Kidney tubule cell (primary cell): Measurements from ENCODE around the gene RUSC1.
"Not testable (repeated sequence)": the region's sequence is repeated elsewhere in the genome, so short reads cannot be mapped to it uniquely, and the experiment has no call there.

ENCODE experiments used
- DNase-seq: peaks from one replicate; pipeline ENCODE4 v3.0.0-alpha.2; 2018; ENCODE audit warnings: low spot score

The RUSC1 gene

GRCh38 chr1:155324037-155324716 is 3.5 kb downstream of the RUSC1 start:
- peak; percentile 99 for DNase-seq

DNA sequence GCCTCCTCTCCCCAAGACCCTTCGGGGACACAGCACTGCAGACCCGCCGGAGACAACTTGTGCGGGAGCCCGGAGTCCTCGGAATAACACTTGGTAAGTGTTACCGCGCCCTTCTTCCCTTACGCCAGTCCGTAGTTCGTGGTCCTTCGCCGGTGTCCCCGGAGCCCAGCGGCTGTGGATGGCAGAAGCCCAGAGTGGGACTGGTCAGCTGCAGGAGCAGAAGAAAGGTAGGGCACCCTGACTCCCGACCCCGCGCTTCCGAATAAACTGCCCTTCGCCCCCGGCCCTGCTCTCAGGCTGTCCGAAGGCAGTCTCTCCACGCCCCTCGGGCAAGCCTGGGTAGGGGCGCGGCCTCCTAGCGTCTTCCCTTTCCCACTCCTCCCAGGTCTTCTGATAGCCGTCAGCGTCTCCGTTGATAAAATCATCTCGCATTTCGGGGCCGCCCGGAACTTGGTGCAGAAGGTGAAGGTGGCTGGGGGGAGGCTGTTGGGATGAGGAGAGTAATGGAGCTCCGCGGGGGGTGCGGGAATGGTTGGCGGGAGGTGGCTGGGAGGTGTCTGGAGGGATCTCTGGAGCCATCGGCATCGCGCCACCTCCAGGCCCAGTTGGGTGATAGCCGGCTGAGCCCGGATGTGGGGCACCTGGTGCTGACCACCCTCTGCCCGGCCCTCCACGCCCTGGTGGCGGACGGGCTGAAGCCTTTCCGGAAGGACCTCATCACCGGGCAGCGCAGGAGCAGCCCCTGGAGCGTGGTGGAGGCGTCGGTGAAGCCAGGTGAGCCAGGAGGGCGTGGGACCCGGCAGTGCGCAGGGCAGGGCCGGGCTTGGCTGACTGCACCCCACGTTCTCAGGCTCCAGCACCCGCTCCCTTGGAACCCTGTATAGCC is 4.3 kb downstream of the RUSC1 start:
- DNase-seq, result peak; percentile 81

DNA sequence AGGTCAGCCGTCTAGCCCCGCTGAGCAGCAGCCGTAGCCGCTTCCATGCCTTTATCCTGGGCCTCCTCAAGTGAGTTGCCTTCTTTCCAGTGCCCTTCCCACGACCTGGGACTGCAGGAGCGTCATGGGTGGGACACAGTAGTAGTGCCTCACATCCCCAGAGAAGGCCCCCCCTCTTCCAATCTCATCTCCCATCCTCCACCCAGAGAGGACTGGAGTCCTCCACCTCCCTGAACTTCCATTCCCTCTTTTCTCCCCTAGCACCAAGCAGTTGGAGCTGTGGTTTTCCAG is 4.9 kb downstream of the RUSC1 start:
- no peak for DNase-seq

GRCh38 chr1:155326020-155326526 is 5.4 kb downstream of the RUSC1 start:
- no peak for DNase-seq

DNA sequence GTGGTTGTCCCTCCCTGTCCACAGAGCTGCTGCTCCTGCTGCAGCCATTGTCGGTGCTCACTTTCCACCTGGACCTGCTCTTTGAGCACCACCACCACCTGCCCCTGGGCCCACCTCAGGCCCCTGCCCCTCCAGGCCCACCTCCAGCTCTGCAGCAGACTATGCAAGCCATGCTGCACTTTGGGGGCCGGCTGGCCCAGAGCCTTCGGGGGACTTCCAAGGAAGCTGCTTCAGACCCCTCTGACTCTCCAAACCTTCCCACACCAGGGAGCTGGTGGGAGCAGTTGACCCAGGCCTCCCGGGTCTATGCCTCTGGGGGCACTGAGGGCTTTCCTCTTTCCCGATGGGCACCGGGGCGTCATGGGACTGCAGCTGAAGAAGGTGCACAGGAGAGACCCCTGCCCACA is 5.9 kb downstream of the RUSC1 start:
- DNase-seq, result no peak

- DNase-seq, result no peak
Measured at GRCh38 chr1:155327981-155328380, 7.3 kb downstream of the RUSC1 start.

DNA sequence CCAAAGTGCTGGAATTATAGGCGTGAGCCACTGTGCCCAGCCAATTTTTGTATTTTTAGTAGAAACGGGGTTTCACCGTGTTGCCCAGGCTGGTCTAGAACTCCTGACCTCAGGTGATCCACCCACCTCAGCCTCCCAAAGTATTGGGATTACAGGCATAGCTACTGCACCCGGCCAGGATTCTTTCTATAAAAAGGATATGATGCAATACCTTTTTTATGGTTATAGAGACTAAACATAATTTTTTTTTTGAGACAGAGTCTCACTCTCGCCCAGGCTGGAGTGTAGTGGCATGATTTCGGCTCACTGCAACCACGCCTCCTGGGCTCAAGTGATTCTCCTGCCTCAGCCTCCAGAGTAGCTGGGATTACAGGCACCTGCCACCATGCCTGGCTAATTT is 8.2 kb downstream of the RUSC1 start:
- DNase-seq, result not testable (repeated sequence)

- no peak for DNase-seq
Measured at GRCh38 chr1:155329980-155330598, 9.4 kb downstream of the RUSC1 start.

GRCh38 chr1:155334962-155335361 is 14.3 kb downstream of the RUSC1 start:
- no peak for DNase-seq

DNA sequence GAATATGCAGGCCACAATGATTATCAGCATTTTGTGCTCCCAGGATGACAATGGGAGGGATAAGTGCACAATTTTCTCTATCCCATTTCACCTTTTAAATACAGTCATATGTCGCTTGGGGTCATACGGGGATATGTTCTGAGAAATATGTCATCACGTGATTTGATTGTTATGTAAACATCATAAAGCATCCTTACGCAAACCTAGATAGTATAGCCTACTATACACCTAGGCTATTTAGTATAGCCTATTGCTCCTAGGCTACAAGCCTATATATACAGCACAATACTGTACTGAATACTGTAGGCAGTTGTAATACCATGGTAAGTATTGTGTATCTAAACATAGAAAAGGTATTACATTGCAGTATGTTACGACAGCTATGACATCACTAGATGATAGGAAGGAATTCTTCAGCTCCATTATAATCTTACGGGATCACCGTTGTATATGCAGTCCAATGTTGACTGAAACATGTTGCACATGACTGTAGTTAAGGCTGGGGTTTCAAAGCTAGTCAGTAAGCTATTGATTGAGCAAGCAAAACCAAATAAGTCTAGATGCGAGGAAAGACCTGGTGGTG is 18.9 kb downstream of the RUSC1 start:
- DNase-seq, result no peak

DNA sequence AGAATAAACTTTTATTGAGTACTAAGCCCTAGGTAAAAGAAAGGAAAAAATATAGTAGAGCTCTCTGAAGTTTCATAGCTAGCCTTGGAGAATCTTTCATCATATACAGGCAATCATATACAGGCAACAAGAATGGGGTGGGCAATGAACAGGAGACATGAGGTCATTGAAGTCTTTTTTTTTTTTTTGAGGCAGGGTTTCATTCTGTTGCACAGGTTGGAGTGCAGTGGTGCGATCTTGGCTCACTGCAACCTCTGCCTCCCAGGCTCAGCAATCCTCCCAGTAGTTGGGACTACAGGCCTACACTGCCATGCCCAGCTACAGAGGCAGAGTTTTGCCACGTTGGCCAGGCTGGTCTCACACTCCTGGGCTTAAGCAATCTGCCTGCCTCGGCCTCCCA is 22.1 kb downstream of the RUSC1 start:
- DNase-seq, result no peak

DNA sequence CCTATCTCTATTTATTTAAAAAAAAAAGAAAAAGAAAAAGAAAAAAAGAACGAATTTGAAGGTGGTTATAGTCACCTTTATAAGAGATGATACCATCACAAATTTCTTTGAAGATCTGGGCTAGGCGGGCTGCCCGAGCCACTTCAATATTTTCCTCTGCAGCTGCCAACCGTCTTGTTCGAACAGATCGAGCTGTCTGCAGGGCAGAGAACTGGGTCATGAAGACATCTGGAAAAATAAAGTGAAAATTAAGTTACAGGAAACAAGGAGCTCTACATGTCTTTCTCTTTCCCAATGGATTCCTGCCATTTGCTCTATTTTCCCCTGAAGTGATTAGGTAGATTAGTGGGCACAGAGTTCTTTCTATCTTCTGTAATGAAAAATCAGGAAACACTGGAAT is 31.9 kb downstream of the RUSC1 start:
- no peak for DNase-seq

DNA sequence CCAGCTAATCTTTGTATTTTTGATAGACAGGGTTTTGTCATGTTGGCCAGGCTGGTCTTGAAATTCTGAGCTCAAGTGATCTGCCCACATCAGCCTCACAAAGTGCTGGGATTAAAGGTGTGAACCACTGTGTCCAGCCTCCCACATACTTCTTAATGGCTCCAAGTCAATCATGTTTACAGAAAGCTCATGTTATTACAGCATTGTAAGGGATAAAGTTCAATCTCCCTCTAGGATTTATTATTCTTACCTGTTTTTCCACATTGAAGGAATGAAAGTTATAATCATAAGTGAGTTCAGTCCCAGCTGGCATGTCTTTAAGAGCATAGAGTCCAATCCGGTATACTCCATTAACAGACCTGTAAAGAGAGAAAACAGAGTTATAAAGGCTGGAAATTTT is 39.4 kb downstream of the RUSC1 start:
- DNase-seq, result no peak

DNA sequence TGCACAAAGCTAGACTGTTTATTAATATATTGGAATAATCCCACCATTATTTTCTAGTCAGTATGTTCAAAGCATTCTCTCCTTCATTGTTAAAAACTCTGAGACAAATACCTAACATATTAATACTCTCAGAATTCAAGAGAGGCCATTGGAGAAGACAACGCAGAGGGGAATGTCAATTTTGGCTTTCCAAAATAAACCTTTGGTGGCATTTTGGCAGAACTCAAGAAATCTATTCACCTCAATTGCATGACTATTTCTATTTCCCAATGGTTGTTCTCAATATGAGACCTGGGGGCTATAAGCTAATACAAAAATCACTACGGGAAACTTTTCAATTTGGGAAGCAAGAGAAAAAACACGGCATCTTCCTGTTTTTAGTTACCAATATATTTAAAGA is 58.5 kb downstream of the RUSC1 start:
- no peak for DNase-seq

DNA sequence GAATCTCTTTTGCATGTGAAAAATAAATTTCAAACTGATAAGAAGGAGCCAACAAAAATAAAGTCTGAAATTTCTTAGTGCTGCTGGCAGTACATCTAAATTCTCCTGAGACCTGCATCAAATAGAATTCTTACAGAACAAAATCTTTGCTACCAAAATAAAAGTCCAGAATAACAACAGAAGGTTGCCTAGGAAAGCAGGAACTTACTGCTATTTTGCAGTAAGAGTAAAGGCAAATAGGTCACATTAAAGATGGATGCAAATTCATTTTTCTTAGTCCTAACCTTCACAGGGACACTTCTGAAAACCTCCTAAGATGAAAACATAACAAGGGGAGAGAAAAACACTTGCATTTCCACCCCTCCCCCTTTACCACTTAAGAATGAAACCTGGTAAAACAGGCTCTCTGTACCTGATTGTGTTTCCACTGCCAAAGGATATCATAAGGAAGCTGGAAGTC is 59.0 kb downstream of the RUSC1 start:
- no peak for DNase-seq
